AG04449 (cell line): Measurements from ENCODE around the gene CTCFL.

ENCODE experiments used
- CTCF ChIA-PET: fragments of 350-600 bp; formaldehyde crosslinking; extraction: SDS; loops from one replicate; lab custom pipeline; 2021; ENCODE audit warnings: antibody characterized with exemption; lab: Yijun Ruan, JAX
- POLR2A ChIA-PET: fragments of 400-600, 350-600 bp; formaldehyde crosslinking; extraction: SDS; loops from one replicate; lab custom pipeline; 2020; ENCODE audit warnings: antibody characterized with exemption, inconsistent platforms; lab: Yijun Ruan, JAX
- DNase-seq: peaks from one replicate; pipeline ENCODE4 v3.0.0-alpha.2; 2010; ENCODE audit warnings: low read depth, low spot score
- H3K4me3 ChIP-seq: 2 replicates; pipeline ENCODE4 v1.5.1; 2011; ENCODE audit warnings: low read depth, mild to moderate bottlenecking, control low read depth, low read length
- TF ChIP-seq, protein P1 (sequence below): IDR thresholded peaks from one replicate; pipeline ENCODE4 v1.5.1; 2011; ENCODE audit warnings: mild to moderate bottlenecking, moderate library complexity, low read length, control low read depth, inconsistent platforms; ENCODE audit not compliant: insufficient read depth; ENCODE audit errors: missing control alignments

Gene CTCFL

GRCh38 chr20:57527728-57528127 is 2.8 kb upstream of the CTCFL start:
- CTCF ChIA-PET, result interaction anchor here (0.8 kb wide), 1 partner anchor 146 kb away, joined by 3 read pairs; no protein-coding TSS in a partner anchor
- DNase-seq, result no peak
- no peak overlapping the region for H3K4me3 ChIP-seq
- TF ChIP-seq, protein P1, sequence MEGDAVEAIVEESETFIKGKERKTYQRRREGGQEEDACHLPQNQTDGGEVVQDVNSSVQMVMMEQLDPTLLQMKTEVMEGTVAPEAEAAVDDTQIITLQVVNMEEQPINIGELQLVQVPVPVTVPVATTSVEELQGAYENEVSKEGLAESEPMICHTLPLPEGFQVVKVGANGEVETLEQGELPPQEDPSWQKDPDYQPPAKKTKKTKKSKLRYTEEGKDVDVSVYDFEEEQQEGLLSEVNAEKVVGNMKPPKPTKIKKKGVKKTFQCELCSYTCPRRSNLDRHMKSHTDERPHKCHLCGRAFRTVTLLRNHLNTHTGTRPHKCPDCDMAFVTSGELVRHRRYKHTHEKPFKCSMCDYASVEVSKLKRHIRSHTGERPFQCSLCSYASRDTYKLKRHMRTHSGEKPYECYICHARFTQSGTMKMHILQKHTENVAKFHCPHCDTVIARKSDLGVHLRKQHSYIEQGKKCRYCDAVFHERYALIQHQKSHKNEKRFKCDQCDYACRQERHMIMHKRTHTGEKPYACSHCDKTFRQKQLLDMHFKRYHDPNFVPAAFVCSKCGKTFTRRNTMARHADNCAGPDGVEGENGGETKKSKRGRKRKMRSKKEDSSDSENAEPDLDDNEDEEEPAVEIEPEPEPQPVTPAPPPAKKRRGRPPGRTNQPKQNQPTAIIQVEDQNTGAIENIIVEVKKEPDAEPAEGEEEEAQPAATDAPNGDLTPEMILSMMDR, result no peak
- POLR2A ChIA-PET, result no interaction called here

DNA sequence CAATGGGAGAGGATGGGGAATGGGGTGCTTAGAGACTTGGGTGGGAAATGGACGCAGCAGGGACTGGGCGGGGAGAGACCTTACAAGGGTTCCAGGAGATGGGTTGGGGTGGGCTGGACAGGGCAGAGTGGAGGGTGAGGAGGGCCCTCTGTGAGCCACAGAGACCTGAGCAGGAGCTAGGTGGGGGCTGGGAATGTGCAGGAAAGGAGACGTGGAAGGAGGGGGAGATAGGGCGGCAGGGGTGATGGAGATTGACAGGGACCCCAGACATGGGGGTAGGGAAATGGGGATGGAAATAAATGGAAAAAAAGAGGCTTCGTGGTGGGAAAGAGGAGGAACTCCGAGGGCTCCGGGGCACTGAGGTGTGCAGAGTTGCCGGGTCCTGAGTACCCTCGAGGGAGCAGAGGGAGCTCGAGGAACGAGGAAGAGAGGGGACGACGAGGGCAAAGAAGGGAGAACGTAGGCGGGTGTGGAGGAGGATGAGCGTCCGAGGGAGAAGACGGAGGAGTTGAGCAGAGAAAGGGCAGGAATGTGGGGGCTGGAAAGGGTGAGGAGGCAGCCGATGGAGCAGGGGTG is 2.0 kb upstream of the CTCFL start:
- TF ChIP-seq, protein P1, result no peak
- CTCF ChIA-PET, result interaction anchor here (0.8 kb wide), 1 partner anchor 145 kb away, joined by 3 read pairs; no protein-coding TSS in a partner anchor
- POLR2A ChIA-PET, result no interaction called here
- H3K4me3 ChIP-seq, result no peak overlapping the region
- no peak for DNase-seq

GRCh38 chr20:57526087-57526884 is 1.3 kb upstream of the CTCFL start:
- no peak overlapping the region for H3K4me3 ChIP-seq
- ChIA-PET CTCF (no interaction called here), POLR2A (no interaction called here)
- TF ChIP-seq, protein P1, result no peak
- no peak for DNase-seq

GRCh38 chr20:57525328-57526086 is 567 bp upstream of the CTCFL start:
- DNase-seq, result no peak
- ChIA-PET CTCF (no interaction called here), POLR2A (no interaction called here)
- TF ChIP-seq, protein P1, result no peak
- no peak overlapping the region for H3K4me3 ChIP-seq

- H3K4me3 ChIP-seq, result no peak overlapping the region
- TF ChIP-seq, protein P1, result no peak
- DNase-seq, result no peak
- CTCF ChIA-PET, result interaction anchor here (1.0 to 3.0 kb wide), 3 partner anchors 8 to 685 kb away, joined by 3 to 14 read pairs (median 6); no protein-coding TSS in a partner anchor
- POLR2A ChIA-PET, result no interaction called here
Observed at GRCh38 chr20:57523782-57524181, 1.2 kb downstream of the CTCFL start.
